Posterior vena cava (tissue), 2 donors: ENCODE data around the gene TFPI2. TPM values are rescaled to one million over a fixed set of nuclear protein-coding genes. Genes with fewer than 3 reads are reported as not detected.
"Not testable (repeated sequence)": the region's sequence is repeated elsewhere in the genome, so short reads cannot be mapped to it uniquely, and the experiment has no call there.

Experiments
- DNase-seq: peaks from one replicate; pipeline ENCODE4 v3.0.0-alpha.2; 2020; ENCODE audit warnings: low spot score
- intact Hi-C, 2 donors: fragments of 100-400 bp; cut with DNase I; formaldehyde crosslinking; loops; one replicate each; pipeline versions ENCODE4 v1.14.1 to v1.14.2; 2022 to 2023
- total RNA-seq, 2 donors: library from RNA; stranded (reverse); fragmentation: NEBNext Ultra II Directional; extraction: Animal tissue kit (Norgen Biotek cat#: 25700); gene quantifications; one replicate each; pipeline ENCODE4 v1.2.1, GENCODE V29; 2021
- donor health status: DM: yes; HTN: yes; CAD: no.
- donor health status: DM: yes; HTN: yes; CAD: no.

TFPI2 gene
- total RNA-seq, 2 donors from 2014 or later = 2.3 to 4.9 TPM

DNA sequence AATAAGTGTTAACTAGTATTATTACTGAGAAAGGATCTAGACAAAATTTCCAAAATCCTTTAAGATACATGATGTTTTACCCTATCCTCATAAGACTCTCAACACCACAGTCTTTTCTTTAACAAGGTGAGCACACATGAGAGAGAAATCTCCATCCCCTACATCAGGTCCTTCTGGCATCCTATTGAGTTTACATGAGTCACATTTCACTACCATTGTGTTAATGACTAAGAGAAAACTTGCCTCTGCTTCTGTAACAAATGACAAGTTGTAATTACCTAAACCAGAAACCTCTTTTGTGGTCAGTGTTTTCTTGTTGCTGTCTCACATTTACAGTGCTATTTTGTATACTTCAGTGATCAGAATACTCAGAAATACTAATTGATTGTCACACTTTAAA is 21.1 kb upstream of the TFPI2 start:
- intact Hi-C loops, DNase-seq: not testable (repeated sequence)

- DNase-seq, intact Hi-C loops: not testable (repeated sequence)
Measured at GRCh38 chr7:93911242-93911641, 20.7 kb upstream of the TFPI2 start.

DNA sequence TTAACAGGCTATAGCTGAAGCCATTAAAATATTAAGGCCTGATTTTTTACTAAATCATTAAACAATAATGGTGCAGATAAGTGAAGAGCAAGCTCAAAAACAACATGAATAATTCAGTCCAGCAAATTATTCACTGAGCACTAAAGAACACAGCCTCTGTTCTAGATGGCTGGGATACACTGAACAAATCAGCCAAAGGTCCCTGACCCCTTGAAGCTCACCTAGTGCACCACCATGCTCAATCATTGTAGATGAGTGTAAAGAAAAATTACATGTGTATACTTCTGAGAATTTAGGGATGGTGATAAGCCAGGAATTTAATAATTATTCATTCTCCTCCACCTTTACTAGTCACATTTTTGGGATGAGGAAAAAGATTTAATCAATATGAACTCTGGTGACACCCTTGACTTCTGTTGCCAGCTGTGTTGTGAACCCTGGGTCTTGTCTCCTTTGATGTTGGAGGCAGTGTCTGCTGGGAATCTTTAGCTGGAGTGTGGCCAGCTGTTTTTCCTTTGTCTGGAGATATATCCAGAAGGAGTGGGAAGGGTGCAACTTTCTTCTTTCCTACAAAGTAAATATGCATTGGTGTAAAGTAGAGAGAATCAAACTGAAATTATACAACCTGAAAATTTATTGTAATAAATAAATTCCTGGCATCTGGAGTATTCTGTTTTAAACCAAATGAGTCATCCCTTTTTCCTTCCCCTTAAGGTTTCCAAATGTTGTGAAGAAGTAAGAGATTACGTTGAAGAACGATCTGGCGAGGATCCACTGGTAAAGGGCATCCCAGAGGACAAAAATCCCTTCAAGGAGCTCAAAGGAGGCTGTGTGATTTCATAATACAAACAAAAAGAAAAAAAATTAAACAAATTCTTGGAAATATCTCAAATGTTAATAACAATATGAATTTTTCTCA is 19.8 kb upstream of the TFPI2 start:
- intact Hi-C loops = no loop called here
- peak; percentile 74 for DNase-seq

DNA sequence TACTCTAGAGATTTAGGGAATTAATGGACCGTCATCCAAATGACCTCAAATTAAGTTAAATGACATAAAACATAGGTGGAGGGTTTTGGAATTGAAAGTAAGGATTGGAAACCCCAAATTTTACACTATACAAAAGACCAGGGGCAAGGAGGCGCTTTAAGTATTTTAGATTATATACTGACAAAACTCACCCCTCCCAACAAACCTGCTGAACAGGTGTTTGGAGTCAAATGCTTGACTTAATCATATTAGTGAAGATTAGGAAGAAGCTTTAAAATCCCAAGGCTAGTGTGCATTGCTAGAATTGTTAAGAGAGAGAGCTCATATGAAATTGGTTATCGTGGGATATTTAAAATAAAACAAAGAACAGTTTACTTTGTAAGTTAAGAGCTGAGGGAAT is 15.7 kb upstream of the TFPI2 start, which contains the start of gene GNGT1:
GNGT1 (plus strand) TSS at position 301 of the 400 bp plus-strand sequence. CDS start 180 bp downstream, outside the sequence.
- intact Hi-C loops = no loop called here
- DNase-seq = no peak

- no peak for DNase-seq
- intact Hi-C loops = no loop called here
Measured at GRCh38 chr7:93902777-93903423, 12.3 kb upstream of the TFPI2 start.

DNA sequence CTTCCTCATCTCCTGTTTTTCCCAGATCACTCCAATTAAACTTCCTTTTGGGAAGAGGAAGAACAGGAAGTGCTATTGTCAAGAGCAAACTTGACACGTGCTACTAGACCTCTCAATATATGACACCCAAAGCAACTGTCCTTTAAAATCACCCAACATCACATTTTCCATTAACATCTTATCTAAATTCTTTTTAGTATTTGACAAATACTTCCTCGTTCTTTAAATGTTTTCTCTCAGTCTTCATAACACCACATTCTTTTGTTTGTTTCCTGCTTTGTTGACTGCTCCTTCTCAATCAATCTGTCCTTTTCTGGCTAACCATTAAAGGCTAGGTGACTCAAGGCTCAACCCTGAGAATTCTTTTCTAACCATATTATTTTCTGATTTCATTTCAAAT is 7.1 kb upstream of the TFPI2 start:
- no peak for DNase-seq
- intact Hi-C loops = no loop called here

GRCh38 chr7:93895859-93896600 is 5.5 kb upstream of the TFPI2 start:
- DNase-seq = no peak
- intact Hi-C loops = no loop called here

DNA sequence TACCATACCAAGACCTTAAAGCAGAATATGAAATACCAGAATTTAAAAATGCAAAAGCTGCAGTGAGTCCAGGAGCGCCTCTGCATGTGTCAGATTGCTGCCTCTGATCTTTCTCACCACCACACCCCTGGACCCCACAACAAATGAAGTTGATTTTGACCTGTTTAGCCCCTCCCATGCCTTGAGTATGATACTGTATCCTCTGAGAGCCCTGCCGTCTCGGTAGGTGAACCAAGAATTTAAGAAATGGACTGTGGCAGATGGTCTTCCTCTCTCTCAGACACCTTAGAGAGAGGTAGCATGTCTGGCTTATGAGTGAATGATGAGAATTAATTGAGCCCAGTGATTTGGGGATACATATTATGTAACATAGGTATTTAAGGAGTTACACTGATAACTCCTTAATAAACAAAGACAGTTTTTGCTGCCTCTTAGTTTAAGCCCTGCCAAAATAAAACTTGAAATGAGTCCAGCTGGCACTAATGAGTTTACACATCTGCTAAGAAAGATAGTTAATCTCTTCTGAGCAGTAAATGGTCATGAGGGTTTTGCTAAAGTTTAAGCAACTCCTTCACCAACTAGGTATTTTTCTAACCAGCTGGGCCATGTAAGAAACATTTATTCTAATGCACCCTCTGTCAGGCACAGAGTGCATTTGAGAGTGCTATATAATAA is 4.5 kb upstream of the TFPI2 start:
- intact Hi-C loops = no loop called here
- DNase-seq = no peak

- intact Hi-C loops = no loop called here
Measured at GRCh38 chr7:93894426-93894825, 3.9 kb upstream of the TFPI2 start.

DNA sequence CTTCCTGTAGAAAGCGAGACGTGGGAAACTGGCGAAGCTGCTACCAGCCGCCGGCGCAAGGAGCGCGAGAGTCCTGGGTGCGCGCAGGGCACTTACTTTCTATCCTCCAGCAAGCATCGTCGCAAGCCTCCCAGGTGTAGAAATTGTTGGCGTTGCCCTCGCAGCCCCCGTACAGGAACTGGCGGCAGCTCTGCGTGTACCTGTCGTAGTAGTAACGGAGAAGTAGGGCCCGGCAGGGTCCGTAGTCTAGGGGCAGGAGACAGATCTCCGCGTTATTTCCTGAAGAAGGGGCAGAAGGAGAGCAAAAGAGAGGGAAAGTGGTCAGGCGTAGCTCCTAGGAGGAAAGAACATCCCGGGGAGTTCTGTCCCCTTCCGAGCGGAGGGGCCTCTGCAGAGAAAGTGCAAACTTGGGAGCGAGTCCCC is 501 bp downstream of the TFPI2 start:
- DNase-seq = peak; percentile 79
- intact Hi-C loops = no loop called here

More at GRCh38 chr7:93894426-93894825, 3.9 kb upstream of the TFPI2 start:
- DNase-seq = no peak

GRCh38 chr7:93889261-93889660 is 1.3 kb downstream of the TFPI2 start:
- DNase-seq = no peak
- intact Hi-C loops = no loop called here

DNA sequence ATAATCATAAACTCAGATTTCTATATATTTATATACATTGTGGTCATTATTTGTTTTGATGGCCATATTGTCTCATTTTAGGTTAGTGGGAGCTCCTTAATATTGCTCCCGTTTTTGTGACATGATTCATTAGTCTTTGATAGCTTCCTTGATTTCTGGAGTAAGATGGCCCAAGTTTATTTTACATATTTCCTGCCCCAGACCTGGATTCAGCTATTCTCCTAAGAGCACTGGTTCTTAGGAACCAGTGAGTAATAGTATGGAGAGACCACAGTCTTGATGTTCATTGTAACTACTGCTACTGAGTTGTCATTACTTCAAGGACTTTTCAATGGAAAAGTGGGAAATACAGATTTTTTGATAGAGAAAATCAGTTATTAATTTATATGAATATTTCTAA is 6.0 kb downstream of the TFPI2 start:
- intact Hi-C loops = no loop called here

DNA sequence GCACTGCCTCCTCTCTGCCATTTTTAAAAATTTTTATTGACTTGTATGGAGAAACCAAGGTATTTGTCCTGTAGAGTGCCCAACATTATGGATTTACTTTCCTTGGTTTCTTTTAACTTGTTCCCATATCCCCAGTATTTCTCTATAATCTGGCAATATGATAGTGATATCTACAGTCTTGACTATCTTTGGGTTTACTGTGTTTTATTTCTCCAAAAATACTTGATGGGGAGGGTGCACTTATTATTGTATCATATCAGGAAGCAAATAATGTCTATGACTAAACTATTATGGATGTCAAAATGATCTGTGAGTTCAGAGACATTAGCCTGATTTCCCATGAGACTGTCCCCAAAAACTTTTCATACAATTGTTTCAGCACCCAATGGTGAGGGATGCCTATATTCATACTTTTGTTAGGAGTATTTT is 6.6 kb downstream of the TFPI2 start:
- intact Hi-C loops = no loop called here

More for the DNA sequence above, 6.0 kb downstream of the TFPI2 start:
- no peak for DNase-seq

GRCh38 chr7:93883078-93883916 is 7.3 kb downstream of the TFPI2 start:
- no peak for DNase-seq
- intact Hi-C loops = no loop called here

More for the DNA sequence above, 6.6 kb downstream of the TFPI2 start:
- no peak for DNase-seq

GRCh38 chr7:93882468-93882867 is 8.1 kb downstream of the TFPI2 start:
- no peak for DNase-seq
- intact Hi-C loops = no loop called here

- intact Hi-C loops = no loop called here
- no peak for DNase-seq
Measured at GRCh38 chr7:93879356-93879755, 11.2 kb downstream of the TFPI2 start.

DNA sequence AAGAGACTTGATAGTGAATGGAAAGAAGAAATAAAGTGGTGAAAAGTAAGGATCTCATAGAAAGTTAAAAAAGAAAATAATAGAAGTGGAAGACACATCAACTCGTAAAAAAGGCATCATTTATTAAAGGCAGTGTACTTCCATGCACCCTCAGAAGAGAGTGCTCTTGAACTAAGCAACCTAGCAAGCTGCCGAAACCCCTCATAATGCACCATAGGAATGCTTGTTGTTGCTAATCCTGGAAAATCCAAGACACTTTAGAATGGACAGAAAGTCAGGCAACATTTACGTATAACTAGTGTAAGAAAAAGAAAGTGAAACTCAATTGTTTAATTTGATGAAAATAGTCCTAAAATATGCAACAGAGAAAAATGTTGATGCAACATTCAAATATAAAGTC is 12.8 kb downstream of the TFPI2 start:
- DNase-seq = no peak
- intact Hi-C loops = no loop called here

DNA sequence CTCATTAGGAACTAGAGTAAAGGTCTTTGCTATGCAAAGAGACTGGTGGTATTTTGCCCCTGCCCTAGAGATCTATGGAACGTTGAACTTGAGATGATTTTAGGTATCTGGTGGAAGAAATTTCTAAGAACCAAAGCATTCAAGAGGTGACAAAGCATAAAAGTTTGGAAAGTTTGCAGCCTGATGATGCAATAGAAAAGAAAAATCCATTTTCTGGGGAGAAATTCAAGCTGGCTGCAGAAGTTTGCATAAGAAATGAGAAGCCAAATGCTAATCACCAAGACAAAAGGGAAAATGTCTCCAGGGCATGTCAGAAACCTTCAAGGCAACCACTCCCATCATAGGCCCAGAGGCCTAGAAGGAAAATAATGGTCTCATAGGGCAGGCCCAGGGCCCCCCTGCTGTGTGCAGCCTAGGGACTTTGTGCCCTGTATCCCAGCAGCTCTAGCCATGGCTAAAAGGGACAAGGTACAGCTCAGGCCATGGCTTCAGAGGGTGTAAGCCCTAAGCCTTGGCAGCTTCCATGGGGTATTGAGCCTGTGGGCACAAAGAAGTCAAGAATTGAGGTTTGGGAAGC is 16.5 kb downstream of the TFPI2 start:
- no peak for DNase-seq
- intact Hi-C loops = no loop called here
